Left lobe of liver (tissue), 2 donors: ENCODE results near the gene SLCO2A1. TPM values are rescaled to one million over a fixed set of nuclear protein-coding genes. Genes with fewer than 3 reads are reported as not detected.

Source experiments
- ATAC-seq: fragments of 200-7000 bp; cut with Tn5 transposase; one replicate; pipeline ENCODE4 v1.9.1; 2020; ENCODE audit warnings: mild to moderate bottlenecking, moderate library complexity
- DNase-seq: peaks from one replicate; pipeline ENCODE4 v3.0.0-alpha.2; 2020; ENCODE audit warnings: low spot score
- total RNA-seq: library from RNA; stranded (reverse); gene quantifications from one replicate; pipeline ENCODE4 v1.2.1, GENCODE V29; 2021
- donor health status: DM: no; HTN: no; CAD: no; lungs with moderate emphysema.
- donor health status: DM: no; HTN: yes; CAD: no.

SLCO2A1 gene
- total RNA-seq, 1 donor from 2014 or later = 7.4 TPM

DNA sequence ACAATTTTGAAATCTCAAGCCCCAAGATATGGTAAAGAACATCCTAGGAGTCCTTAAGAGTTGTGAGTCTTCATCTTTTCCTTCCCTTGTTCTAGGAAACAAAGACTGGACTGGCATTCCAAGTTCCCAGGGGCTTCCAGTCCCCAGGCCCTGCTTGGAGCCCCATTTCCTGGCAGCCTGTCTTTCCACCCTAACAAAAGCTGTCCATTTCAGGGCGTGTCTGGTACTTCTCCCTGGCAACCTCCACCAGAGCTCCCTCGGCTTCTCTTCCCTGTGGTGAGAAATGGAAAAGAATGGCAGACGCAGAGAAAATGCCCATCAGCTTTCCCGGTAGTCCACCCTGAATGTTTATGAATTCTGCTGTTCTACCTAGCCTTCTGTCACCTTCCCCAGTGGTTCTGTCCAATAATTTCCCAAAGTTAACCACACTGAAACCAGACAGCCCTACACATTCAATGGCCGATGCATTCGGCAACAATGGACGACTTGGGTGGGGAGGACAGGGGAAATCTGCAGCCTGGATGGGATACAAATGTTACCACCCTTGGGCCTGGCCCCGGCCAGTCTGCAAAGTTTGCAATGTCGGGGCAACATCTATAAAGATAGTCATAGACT, 140.9 kb downstream of the SLCO2A1 start:
- peak; percentile 33 for DNase-seq
- ATAC-seq = no peak

DNA sequence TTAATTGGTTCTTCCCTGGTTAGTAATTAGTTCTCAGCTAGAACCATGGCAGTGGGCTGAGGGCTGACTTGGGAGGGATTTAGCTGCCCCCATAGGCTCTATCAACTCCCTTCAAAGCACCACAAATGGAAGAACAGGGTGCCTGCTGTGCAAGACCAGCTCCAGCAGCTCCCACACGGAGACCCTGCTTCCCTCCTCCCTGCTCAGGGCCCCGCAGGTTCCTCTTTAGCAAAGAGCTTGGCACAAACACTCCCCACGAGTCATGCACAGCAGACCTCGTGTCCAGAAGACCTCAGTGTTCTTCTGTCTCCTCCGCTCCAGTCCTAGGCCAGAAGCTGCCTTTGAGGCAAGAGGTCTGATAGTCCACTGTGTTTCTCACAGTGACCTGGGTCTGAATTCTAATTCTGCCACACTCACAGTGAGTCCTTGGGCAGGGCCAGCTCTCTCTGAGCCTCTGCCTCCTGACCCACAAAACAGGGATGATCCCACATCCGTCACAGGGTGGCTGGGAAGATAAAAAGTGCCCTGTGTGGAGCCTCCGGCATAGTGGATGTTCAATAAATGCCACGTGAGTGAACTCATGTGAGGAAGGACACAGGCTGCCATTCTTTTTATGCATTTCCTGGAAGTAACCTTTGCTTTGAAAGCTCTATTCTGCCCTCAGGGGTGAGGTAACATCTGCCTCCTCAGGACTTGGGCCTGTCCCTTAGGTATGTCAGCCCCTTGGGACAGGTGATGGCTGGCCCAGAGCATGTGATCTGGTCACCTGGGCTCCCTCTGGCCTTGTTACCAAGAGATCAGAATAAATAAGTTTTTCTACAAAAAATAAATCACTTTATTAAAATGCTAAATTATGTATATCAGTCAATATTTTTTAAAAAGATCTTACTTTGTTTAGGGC, 141.7 kb downstream of the SLCO2A1 start:
- peak; percentile 33 for DNase-seq

DNA sequence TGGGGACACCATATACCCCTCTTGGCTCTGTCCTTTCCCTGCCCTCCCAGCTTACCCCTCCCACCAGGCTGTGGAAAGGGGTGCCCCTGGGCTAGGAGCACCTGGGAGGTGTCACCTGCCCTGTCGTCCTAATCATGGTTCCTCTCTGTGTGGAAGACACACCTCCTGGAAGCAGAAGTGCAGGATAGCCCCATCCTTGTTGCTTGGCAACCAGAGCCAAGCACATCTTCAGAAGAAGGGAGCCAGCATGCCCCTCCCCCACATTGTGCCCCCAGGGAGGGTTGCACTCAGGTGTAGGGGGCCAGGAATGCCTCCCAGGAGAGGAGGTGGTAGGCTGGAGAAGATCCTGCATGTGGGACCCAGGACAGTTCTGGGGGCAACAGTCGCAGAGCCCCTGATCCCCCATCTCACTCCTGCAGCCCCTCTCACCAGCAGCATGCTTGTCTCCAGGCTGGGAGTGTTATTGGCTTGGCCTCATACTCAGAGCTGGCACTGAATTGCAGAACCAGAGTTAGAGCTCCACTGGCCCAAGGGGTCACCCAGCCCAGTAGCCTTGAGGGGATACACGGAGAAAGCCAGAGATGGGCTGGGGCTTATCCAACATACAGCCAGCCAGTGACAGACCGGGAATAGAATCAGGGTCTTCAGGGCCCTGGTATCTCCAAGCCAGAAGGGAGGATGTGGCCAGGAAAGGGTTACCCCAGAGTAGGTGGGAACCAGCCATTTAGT, 142.5 kb downstream of the SLCO2A1 start:
- DNase-seq = no peak
- no peak for ATAC-seq

More for the DNA sequence above, 141.7 kb downstream of the SLCO2A1 start:
- ATAC-seq = peak; percentile 14

DNA sequence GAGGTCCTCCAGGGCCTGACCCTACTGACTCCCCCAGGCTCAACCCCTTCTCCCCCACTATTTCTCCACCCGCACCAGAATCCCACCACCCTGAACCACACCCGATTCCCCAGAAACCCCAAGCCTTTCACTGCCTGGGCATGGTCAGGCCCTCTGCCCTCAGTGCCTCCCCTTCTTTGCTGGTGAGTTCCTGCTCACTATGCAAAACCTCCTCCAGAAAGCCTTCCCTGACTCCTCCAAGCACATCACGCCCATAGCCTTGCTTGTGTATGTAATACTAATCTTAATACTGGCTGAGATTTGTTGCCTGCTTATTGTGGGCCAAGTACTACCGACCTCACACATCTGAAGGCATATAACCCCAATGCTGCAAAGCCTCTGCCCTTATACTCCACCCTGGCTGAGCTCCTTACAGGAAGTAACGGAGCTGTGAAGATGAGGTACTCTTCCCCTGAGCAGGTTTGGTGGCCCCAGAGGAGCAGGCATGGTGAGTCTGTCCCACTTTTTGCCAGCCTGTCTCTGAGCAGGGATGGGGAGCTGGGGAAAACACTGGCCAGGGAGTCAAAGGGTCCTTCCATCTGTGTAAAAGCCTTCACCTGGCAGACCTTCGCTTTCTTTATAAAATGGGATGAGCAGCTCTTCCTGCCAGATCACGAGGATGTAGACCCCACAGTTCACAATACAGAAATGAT, 143.5 kb downstream of the SLCO2A1 start:
- no peak for ATAC-seq

DNA sequence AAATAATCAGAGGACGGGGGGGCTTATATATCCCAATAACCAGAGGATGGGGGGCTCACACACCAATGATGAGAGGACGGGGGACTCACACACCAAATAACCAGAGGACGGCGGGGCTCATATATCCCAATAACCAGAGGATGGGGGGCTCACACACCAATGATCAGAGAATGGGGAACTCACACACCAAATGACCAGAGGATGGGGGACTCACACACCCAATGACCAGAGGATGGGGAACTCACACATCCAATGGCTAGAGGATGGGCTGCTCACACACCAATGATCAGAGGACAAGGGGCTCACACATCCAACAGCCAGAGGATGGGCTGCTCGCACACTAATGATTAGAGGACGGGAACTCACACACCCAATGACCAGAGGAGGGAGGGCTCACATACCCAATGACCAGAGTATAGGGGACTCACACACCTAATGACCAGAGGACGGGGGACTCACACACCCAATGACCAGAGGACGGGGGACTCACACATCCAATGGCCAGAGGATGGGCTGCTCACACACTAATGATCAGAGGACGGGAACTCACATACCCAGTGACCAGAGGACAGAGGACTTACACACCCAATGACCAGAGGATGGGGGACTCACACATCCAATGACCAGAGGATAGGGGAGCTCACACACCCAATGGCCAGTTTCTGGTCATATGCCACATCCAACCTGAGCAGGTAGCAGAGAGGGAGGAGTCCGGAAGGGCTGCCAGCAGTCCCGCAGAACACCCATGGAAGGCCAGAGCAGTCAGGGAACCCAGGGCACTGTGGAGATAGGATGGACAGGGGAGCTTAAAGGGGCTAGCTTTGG, 144.6 kb downstream of the SLCO2A1 start:
- DNase-seq = peak; percentile 29

More for the DNA sequence above, 143.5 kb downstream of the SLCO2A1 start:
- DNase-seq = no peak

DNA sequence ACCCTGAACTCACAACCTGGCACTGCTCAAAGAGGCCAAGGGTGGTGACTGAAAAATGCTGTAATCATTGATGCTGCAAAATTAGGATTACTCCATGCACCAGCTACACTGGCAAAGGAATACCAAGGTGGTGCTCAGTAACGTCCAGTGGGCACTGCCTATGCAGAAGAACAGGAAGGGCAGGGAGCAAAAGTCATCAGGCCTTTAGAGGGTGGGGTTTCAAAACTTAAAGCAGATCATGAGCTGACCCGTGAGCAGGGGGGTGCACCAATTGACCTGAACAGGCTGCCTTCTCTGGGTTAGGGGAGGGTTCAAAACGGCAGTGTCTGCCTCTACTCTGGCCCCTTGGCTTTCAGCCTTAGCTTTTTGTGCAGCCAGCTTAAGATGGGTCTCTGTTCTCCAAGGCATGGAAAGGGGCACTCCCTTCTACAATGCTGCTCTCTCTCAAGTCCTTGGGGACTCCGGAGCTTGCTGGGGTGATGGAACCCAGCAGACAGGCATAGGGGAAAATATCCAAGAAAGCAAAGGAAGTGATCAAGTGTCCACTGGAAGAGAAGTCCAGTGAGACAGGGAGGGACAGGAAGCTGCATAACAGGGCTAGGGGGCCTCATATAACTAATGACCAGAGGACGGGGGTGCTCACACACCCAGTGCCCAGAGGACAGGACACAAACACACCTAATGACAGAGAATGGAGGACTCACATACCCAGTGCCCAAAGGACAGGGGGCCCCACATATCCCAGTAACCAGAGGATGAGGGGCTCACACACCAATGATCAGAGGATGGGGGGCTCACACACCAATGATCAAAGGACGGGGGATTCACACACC, 145.5 kb downstream of the SLCO2A1 start:
- ATAC-seq (no peak), DNase-seq (peak; percentile 30)

More for the DNA sequence above, 144.6 kb downstream of the SLCO2A1 start:
- ATAC-seq = no peak

- ATAC-seq = no peak
- DNase-seq = no peak
These were observed 146.1 kb downstream of the SLCO2A1 start for GRCh38 chr3:133883641-133884040.

GRCh38 chr3:133882986-133883586, 146.6 kb downstream of the SLCO2A1 start:
- peak; percentile 23 for DNase-seq
- ATAC-seq = no peak

DNA sequence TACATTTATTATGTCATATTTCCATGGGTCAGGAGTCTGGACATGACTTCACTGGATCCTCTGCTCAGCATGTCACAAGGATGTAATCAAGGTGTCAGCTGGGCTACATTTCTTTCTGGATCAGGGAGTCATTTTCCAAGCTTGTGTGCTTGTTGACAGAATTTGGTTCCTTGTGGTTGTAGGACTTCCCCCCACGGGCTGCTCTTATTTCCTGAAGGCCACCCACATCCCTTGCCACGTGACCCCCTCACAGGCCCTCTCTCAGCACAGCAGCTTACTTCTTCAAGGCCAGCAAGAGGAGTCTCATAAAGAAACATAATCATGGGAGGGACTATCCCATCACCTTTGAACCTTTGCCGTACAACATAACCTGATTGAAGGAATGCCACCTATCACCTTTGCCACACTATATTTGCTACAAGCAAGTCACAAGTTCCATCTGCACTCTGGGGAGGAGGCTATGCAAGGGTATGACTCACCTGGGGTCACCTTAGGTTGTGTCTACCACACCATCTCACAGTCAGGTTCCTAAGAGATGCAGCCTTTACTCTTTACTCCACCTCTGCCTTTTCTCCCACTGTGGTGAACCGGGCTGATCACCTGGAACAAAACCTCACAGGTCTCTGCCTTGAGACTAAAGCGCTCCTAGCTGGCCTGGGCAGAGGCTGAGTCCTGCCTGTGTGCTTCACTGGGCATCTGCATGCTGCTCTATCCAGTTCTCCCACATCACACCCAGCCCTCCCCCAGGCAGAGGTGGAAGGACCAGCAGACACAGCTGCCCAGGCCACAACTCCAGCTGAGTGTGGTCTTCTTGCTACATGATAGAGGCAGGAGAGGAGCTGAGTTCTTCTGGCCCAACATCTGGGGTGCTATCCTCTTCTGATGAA, 147.5 kb downstream of the SLCO2A1 start:
- no peak for DNase-seq
- no peak for ATAC-seq

DNA sequence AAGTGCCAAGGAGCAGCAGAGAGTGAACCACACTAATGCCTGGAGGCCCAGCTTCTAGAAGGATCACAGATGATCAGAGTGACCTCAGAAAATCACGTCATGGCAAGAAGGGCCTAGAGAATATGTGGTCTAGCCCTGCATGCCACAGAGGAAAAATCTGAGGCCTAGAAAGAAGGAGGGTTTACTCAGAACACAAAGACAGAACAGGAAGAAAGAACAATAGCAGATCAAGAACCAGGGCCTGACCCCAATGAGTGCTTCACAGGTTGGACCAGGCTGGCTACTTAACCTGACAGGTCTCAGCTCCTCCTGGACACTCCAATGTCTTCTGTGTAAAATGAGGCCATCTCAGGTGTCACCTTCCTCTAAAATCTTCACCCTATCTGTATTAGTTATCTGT, 148.2 kb downstream of the SLCO2A1 start:
- ATAC-seq (no peak), DNase-seq (no peak)

DNA sequence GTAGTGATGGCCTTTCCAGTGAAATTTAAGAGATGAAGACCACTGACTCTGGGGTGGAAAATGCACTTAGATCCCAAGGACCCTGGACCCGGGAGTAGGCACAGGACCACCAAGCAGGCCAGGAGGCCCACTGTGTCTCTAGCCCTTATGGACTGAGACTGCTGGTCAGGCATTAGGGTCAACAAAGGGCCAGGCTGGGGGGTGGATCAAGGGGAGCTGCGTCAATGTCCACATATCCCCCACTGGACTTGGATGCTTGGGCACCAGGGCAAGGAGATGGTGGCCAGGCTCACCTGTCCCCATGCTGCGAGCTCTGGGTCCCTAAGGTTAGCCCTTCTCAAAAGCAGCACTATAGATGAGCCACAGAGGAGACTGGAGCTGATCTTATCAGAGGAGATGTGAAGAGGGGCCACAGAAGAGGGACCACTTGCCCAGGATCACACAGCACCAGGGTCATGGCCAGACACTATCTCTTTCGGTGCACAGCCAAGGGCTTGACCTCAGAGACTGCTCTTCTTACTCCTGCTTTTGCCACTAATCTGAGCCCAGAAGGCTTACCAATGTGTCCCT, 148.8 kb downstream of the SLCO2A1 start:
- DNase-seq (no peak), ATAC-seq (no peak)

GRCh38 chr3:133880287-133880686, 149.4 kb downstream of the SLCO2A1 start:
- no peak for ATAC-seq
- peak; percentile 26 for DNase-seq

DNA sequence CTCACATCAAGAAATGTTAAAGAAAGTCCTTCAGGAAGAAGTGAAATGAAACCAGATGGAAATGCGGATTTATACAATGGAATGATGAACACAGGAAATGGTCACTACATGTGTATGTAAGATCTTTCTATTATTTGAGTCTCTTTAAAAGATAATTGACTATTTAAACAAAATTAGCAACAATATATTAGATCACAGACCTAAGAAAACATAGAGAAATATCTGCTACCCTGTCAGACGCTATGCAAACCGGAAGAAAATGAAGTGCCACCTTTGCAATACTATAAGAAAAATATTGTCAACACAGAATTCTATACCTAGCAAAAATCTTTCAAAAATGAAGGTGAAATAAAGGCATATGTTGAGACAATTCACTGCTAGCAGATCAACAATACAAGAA, 151.2 kb downstream of the SLCO2A1 start:
- no peak for ATAC-seq
- DNase-seq = no peak
